Testis (tissue), 3 donors: ENCODE measurements around the gene CDC42BPB. TPM values are rescaled to one million over a fixed set of nuclear protein-coding genes. Genes with fewer than 3 reads are reported as not detected.

Experiments
- DNase-seq: peaks from one replicate; pipeline ENCODE4 v3.0.0-alpha.2; 2019
- H3K27ac ChIP-seq, 2 donors: fragments of 200-600 bp; sonication (generic); one replicate each; pipeline ENCODE4 v1.5.1; 2019
- H3K27me3 ChIP-seq: fragments of 200-600 bp; sonication (generic); one replicate; pipeline ENCODE4 v1.5.1; 2019
- H3K36me3 ChIP-seq: fragments of 200-600 bp; sonication (generic); one replicate; pipeline ENCODE4 v1.5.1; 2017; ENCODE audit warnings: low read depth; ENCODE audit errors: missing control alignments
- H3K4me1 ChIP-seq: fragments of 200-600 bp; sonication (generic); one replicate; pipeline ENCODE4 v1.5.1; 2019
- H3K4me3 ChIP-seq, 2 donors: fragments of 200-600 bp; sonication (generic); one replicate each; pipeline ENCODE4 v1.5.1; 2017 to 2019
- H3K9me3 ChIP-seq: fragments of 200-600 bp; sonication (generic); one replicate; pipeline ENCODE4 v1.5.1; 2017
- POLR2A ChIP-seq: fragments of 450-650 bp; IDR thresholded peaks from one replicate; pipeline ENCODE4 v1.6.1; 2017; ENCODE audit warnings: antibody characterized with exemption, mild to moderate bottlenecking, moderate library complexity
- WGBS, 2 donors: methylation state at CpG; one replicate each; pipeline ENCODE4 v1.1.5; 2018; 5-methylcytosine and 5-hydroxymethylcytosine counted together
- intact Hi-C: fragments of 100-400 bp; cut with DNase I; formaldehyde crosslinking; loops from one replicate; pipeline ENCODE4 v1.15.1; 2023; ENCODE audit warnings: low total_unique reads
- polyA plus RNA-seq: library from polyadenylated mRNA; stranded (reverse); fragments of 350-450 nt; fragmentation: Illumina TruSeq; extraction: RNeasy Lipid Tissue Mini Kit (QIAGEN cat#74804); gene quantifications from one replicate; pipeline ENCODE4 v1.2.3, GENCODE V29; 2014; ENCODE audit warnings: low read depth, low replicate concordance; ENCODE audit not compliant: insufficient read depth
- total RNA-seq, 2 donors: library from RNA; depleted of rRNA; stranded (reverse); fragments of >200 nt; gene quantifications; one replicate each; pipeline ENCODE4 v1.2.3, GENCODE V29; 2016
- TF ChIP-seq, protein P1 (sequence below), 3 experiments: fragments of 450-650 bp in 2 of 3; fragments of 200-600 bp in 1 of 3; sonication (generic) in 1 of 3; IDR thresholded peaks; one replicate each; pipeline ENCODE4 v1.5.1; 2016 to 2019; ENCODE audit warnings: antibody characterized with exemption in 3 of 3, mild to moderate bottlenecking in 2 of 3, moderate library complexity in 1 of 3

Gene CDC42BPB
- total and polyA plus RNA-seq, 3 donors from 2014 or later, result 90.3 to 216 (median 201) TPM

DNA sequence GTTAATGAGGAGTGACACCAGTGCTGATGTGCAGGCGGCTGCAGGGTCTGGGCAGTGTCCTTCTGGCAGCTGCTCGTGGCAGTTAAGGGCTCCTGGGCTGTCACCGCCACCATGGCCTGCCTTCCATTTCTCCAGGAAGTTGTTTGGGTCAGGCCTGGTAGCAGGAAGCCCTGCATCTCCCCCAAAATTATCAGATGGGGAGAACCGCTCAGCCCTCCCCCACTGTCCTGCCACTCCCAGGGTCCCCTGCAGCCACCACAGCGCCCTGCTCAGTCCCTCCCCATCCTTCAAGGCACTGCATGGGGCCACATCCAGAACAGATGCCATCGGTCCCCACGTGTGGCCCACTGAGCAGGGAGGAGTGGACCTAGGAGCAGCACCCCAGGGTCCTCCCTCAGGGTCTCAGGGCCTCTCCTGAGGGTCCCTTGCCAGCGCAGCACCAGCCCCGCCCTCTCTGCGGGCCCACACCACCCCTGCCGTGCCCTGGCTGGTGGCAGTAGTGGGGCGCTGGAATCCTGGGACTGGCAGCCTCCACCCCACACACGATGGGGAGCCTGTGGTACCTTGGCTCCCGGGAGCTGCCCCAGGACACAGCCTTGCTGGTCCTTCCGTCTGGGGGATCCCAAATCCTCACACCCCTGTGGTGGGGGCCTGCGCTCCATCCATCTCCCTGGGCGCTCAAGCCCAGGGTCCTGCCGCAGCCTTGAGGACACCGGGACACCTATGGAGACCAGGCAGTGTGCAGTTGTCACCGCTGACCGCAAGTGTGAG, 145.2 kb downstream of the CDC42BPB start:
- Histone ChIP-seq H3K4me3 (no peak overlapping the region), H3K27me3 (no peaks in the 10 kb centered on the region), H3K4me1 (no peaks in the 10 kb centered on the region), H3K36me3 (no peaks in the 10 kb centered on the region), H3K9me3 (no peaks in the 10 kb centered on the region), H3K27ac (no peak overlapping the region)
- intact Hi-C loops, result loop anchor here (10.0 kb wide), 1 partner anchor 217 kb away; no protein-coding TSS in a partner anchor
- DNase-seq, result no peak
- WGBS, 2 donors, result 93 to 95% methylated on average over 7 to 20 of the region's 21 CpGs
- TF ChIP-seq, protein P1, sequence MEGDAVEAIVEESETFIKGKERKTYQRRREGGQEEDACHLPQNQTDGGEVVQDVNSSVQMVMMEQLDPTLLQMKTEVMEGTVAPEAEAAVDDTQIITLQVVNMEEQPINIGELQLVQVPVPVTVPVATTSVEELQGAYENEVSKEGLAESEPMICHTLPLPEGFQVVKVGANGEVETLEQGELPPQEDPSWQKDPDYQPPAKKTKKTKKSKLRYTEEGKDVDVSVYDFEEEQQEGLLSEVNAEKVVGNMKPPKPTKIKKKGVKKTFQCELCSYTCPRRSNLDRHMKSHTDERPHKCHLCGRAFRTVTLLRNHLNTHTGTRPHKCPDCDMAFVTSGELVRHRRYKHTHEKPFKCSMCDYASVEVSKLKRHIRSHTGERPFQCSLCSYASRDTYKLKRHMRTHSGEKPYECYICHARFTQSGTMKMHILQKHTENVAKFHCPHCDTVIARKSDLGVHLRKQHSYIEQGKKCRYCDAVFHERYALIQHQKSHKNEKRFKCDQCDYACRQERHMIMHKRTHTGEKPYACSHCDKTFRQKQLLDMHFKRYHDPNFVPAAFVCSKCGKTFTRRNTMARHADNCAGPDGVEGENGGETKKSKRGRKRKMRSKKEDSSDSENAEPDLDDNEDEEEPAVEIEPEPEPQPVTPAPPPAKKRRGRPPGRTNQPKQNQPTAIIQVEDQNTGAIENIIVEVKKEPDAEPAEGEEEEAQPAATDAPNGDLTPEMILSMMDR (IDR thresholded peaks at IDR 0.05), result no peak
- TF ChIP-seq POLR2A, result no peak

DNA sequence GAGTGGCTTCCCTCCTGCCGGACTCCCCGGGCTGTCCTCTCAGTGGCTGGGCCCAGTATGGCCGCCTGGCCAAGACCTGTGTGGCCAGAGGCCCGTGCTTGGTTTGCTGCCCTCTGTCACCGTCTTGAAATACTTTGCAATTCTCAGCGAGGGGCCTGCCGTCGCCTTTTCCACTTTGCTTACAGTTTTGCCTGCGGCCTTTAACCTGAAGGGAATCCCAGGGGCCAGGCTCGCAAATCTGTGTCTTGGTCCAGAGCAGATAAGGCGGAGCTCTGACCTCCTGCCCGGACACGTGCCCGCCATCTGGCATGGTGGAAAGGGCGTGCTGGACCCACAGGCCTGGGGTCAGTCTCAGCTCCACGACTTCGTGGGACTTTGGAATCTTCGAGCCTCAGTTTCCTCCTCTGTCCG, 145.8 kb downstream of the CDC42BPB start:
- WGBS, 2 donors, result 79 to 85% methylated on average over 19 of the region's 19 CpGs
- no peak for TF ChIP-seq POLR2A
- TF ChIP-seq, protein P1 (IDR thresholded peaks at IDR 0.05), result no peak
- no peaks in the 10 kb centered on the region for H3K36me3 ChIP-seq
- intact Hi-C loops, result loop anchor here (10.0 kb wide), 1 partner anchor 217 kb away; no protein-coding TSS in a partner anchor
- DNase-seq, result no peak
- no peaks in the 10 kb centered on the region for H3K9me3 ChIP-seq
- no peaks in the 10 kb centered on the region for H3K27me3 ChIP-seq
- H3K4me3 ChIP-seq, result no peak overlapping the region
- H3K27ac ChIP-seq, result no peak overlapping the region
- H3K4me1 ChIP-seq, result no peaks in the 10 kb centered on the region

DNA sequence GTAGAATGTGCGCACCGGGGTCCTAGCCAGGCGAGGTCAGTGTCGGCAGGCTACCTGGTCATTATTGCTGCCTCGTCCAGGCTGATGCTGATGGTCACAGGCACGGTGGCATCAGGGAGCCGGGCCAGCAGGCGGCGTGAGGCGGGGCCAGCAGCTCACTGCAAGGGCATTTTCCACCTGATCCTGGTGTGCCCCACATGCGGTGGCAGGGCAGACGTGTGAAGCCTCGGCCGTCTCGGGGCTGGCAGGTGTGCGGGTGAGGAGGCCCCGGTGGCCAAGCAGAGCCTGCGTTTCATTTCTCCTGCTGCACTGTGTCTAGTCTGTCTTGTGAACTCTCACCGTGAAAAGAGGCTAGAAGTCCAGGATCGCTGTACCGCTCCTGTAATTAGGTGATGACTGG, 146.9 kb downstream of the CDC42BPB start:
- Histone ChIP-seq H3K27me3 (no peaks in the 10 kb centered on the region), H3K4me1 (no peaks in the 10 kb centered on the region), H3K27ac (no peak overlapping the region), H3K36me3 (no peaks in the 10 kb centered on the region), H3K4me3 (no peak overlapping the region), H3K9me3 (no peaks in the 10 kb centered on the region)
- TF ChIP-seq, protein P1 (IDR thresholded peaks at IDR 0.05), result no peak
- TF ChIP-seq POLR2A, result no peak
- intact Hi-C loops, result loop anchor here (10.0 kb wide), 1 partner anchor 216 kb away; no protein-coding TSS in a partner anchor
- no peak for DNase-seq
- WGBS, 2 donors, result 89 to 93% methylated on average over 13 to 21 of the region's 21 CpGs

DNA sequence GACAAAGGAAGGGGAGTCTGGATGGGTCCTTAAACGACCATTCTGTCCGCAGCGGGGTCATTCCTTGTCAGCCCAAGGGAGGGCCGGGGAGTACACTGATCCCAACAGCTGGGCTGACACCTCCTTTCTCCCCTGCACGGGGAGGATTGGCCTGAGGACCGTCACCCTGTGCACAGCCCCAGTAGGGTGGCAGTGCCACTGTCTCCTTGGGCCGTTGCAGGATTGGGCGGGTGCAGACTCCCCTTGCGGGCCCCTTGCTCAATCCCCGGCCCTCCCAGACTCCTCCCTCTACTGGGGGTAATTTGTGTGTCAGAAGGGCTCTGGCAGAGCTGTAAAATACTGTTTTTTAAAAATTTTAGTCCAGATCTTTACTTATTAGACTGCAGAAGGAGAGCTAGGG, 147.4 kb downstream of the CDC42BPB start:
- intact Hi-C loops, result loop anchor here (10.0 kb wide), 1 partner anchor 215 kb away; no protein-coding TSS in a partner anchor
- TF ChIP-seq POLR2A, result no peak
- TF ChIP-seq, protein P1 (IDR thresholded peaks at IDR 0.05), result no peak
- no peaks in the 10 kb centered on the region for H3K4me1 ChIP-seq
- H3K9me3 ChIP-seq, result no peaks in the 10 kb centered on the region
- H3K27ac ChIP-seq, result no peak overlapping the region
- H3K4me3 ChIP-seq, result no peak overlapping the region
- no peak for DNase-seq
- 92 to 93% methylated on average over 7 to 10 of the region's 10 CpGs for WGBS, 2 donors
- no peaks in the 10 kb centered on the region for H3K36me3 ChIP-seq
- H3K27me3 ChIP-seq, result no peaks in the 10 kb centered on the region
